Endothelial cell of umbilical vein (primary cell): ENCODE measurements around the gene TMEM266. TPM values are rescaled to one million over a fixed set of nuclear protein-coding genes. Genes with fewer than 3 reads are reported as not detected.

ENCODE experiments used
- BruUV-seq: library from RNA; stranded (reverse); fragments of 400-500 nt; replicated peaks from 2 replicates; lab custom pipeline; 2021; lab: Mats Ljungman, UMichigan
- CTCF ChIA-PET: fragments of 300-600, 350-600 bp; sonication (Branson Sonifier 250); formaldehyde crosslinking; loops from one replicate; lab custom pipeline; 2021; ENCODE audit warnings: antibody characterized with exemption, inconsistent platforms; lab: Charles Lee
- POLR2A ChIA-PET: fragments of 300-600, 350-600 bp; sonication (Branson Sonifier 250); formaldehyde crosslinking; loops from one replicate; lab custom pipeline; 2021; ENCODE audit warnings: antibody characterized with exemption, inconsistent platforms; lab: Charles Lee
- DNase-seq: peaks from one replicate; pipeline ENCODE4 v3.0.0-alpha.2; 2011; ENCODE audit warnings: low read depth, low spot score
- FAIRE-seq: peaks from 2 replicates; lab custom pipeline; 2011; peaks lifted over from hg19 to GRCh38; lab: Jason Lieb, UNC
- H2AFZ ChIP-seq: 2 replicates; pipeline ENCODE4 v1.6.0; 2012; ENCODE audit warnings: low read depth, low read length, control low read depth, inconsistent platforms
- H3K27ac ChIP-seq: 2 replicates; pipeline ENCODE4 v1.5.1; 2011; ENCODE audit warnings: low read depth, mild to moderate bottlenecking, control low read depth, low read length, moderate library complexity; ENCODE audit not compliant: insufficient read depth
- H3K27me3 ChIP-seq, 2 experiments: 2 replicates each; pipeline versions ENCODE4 v1.6.0 to v1.6.1; 2011; ENCODE audit warnings: low read length in 2 of 2, mixed read lengths in 1 of 2; ENCODE audit not compliant: control insufficient read depth in 2 of 2, insufficient read depth in 2 of 2
- H3K36me3 ChIP-seq, 2 experiments: 2 replicates in 1 of 2; 3 replicates in 1 of 2; pipeline ENCODE4 v1.5.1; 2011; ENCODE audit warnings: low read length in 2 of 2, mild to moderate bottlenecking in 1 of 2, moderate library complexity in 1 of 2; ENCODE audit not compliant: control insufficient read depth in 2 of 2, insufficient read depth in 2 of 2; ENCODE audit errors: extremely low read depth in 1 of 2
- H3K4me1 ChIP-seq: 3 replicates; pipeline ENCODE4 v1.5.1; 2011; ENCODE audit warnings: mild to moderate bottlenecking, low read length; ENCODE audit not compliant: control insufficient read depth, insufficient read depth; ENCODE audit errors: extremely low read depth
- H3K4me2 ChIP-seq: 2 replicates; pipeline ENCODE4 v1.6.1; 2011; ENCODE audit warnings: low read length, control low read depth, mixed read lengths; ENCODE audit not compliant: insufficient read depth
- H3K4me3 ChIP-seq, 3 experiments: fragments of 200-600 bp in 1 of 3; sonication (generic), shearing (Covaris generic) in 1 of 3; replicated peaks in 1 of 3; 2 replicates each; pipeline ENCODE4 v1.5.1; 2011 to 2016; ENCODE audit warnings: control low read depth in 3 of 3, low read length in 3 of 3, mild to moderate bottlenecking in 2 of 3, inconsistent platforms in 1 of 3, low read depth in 1 of 3, moderate library complexity in 1 of 3; ENCODE audit not compliant: insufficient read depth in 1 of 3
- H3K79me2 ChIP-seq: 2 replicates; pipeline ENCODE4 v1.6.0; 2012; ENCODE audit warnings: low read length, inconsistent platforms; ENCODE audit not compliant: control insufficient read depth, insufficient read depth
- H3K9ac ChIP-seq: replicated peaks from 2 replicates; pipeline ENCODE3; 2011; ENCODE audit warnings: low read length, control low read depth; ENCODE audit not compliant: insufficient read depth; ENCODE audit errors: extremely low read depth
- H3K9me1 ChIP-seq: replicated peaks from 3 replicates; pipeline ENCODE4 v1.6.0; 2011; ENCODE audit warnings: mild to moderate bottlenecking, low read length; ENCODE audit not compliant: control insufficient read depth, insufficient read depth; ENCODE audit errors: extremely low read depth
- H3K9me3 ChIP-seq: replicated peaks from 2 replicates; pipeline ENCODE4 v1.5.1; 2012; ENCODE audit warnings: low read length, inconsistent platforms; ENCODE audit not compliant: control insufficient read depth, insufficient read depth
- H4K20me1 ChIP-seq: replicated peaks from 2 replicates; pipeline ENCODE3; 2011; ENCODE audit warnings: mild to moderate bottlenecking, low read length; ENCODE audit not compliant: control insufficient read depth, insufficient read depth; ENCODE audit errors: extremely low read depth
- CTCF ChIP-seq, 2 donors: IDR thresholded peaks; 1 replicate in 1 of 2; 2 replicates in 1 of 2; pipeline ENCODE4 v1.5.1; 2011; ENCODE audit warnings: low read length in 2 of 2, mild to moderate bottlenecking in 2 of 2, moderate library complexity in 2 of 2, control low read depth in 1 of 2, inconsistent platforms in 1 of 2, low read depth in 1 of 2; ENCODE audit not compliant: insufficient read depth in 1 of 2; ENCODE audit errors: extremely low read depth in 1 of 2
- EZH2 ChIP-seq: IDR thresholded peaks from 2 replicates; pipeline ENCODE4 v1.6.1; 2012; ENCODE audit warnings: borderline replicate concordance, low read depth, mild to moderate bottlenecking, moderate library complexity, low read length, inconsistent platforms; ENCODE audit not compliant: severe bottlenecking
- FOS ChIP-seq: IDR thresholded peaks from 2 replicates; pipeline ENCODE4 v1.6.1; 2011; ENCODE audit warnings: mild to moderate bottlenecking, low read length, moderate library complexity, borderline replicate concordance; ENCODE audit not compliant: insufficient read depth
- GATA2 ChIP-seq: IDR thresholded peaks from 2 replicates; pipeline ENCODE4 v1.7.0; 2011; ENCODE audit warnings: low read depth, mild to moderate bottlenecking, moderate library complexity, mixed read lengths, low read length; ENCODE audit not compliant: insufficient read length, insufficient read depth
- JUN ChIP-seq: IDR thresholded peaks from 2 replicates; pipeline ENCODE4 v1.6.1; 2011; ENCODE audit warnings: borderline replicate concordance, low read depth; ENCODE audit not compliant: insufficient read length, insufficient read depth
- MAX ChIP-seq: IDR thresholded peaks from 2 replicates; pipeline ENCODE4 v1.6.1; 2011; ENCODE audit not compliant: insufficient read depth, insufficient read length
- MYC ChIP-seq: IDR thresholded peaks from one replicate; pipeline ENCODE4 v1.6.1; 2011; ENCODE audit warnings: mild to moderate bottlenecking, low read depth, low read length
- POLR2A ChIP-seq: IDR thresholded peaks from 2 replicates; pipeline ENCODE4 v1.6.1; 2012; ENCODE audit warnings: low read depth, mild to moderate bottlenecking, control low read depth, low read length
- POLR2AphosphoS5 ChIP-seq: IDR thresholded peaks from 2 replicates; pipeline ENCODE4 v1.6.1; 2012; ENCODE audit warnings: low read depth, mild to moderate bottlenecking, control low read depth, low read length, moderate library complexity; ENCODE audit not compliant: insufficient read depth
- dilution Hi-C: fragments of 300-500 bp; cut with MboI; formaldehyde crosslinking; loops from one replicate; pipeline ENCODE4 v1.15.0; 2019; ENCODE audit warnings: low sequenced_read_pairs; ENCODE audit not compliant: extremely low pct_ligation_motif_present
- intact Hi-C: fragments of 100-400 bp; cut with micrococcal nuclease; formaldehyde crosslinking; loops from one replicate; pipeline ENCODE4 v1.10.0; 2022
- polyA plus RNA-seq, 4 experiments: library from polyadenylated mRNA; depleted of rRNA in 3 of 4; stranded (reverse) in 3 of 4; unstranded in 1 of 4; fragments of >200 nt; gene quantifications; 2 replicates each; pipeline versions ENCODE4 v1.2.1 to v1.2.3, GENCODE V29; 2011 to 2012; ENCODE audit warnings: missing spikeins in 1 of 4
- total RNA-seq: library from RNA; stranded (reverse); gene quantifications from 2 replicates; pipeline ENCODE4 v1.2.3, GENCODE V29; 2021

Gene TMEM266
- total and polyA plus RNA-seq, 2 donors (not counting 3 experiments of a cell fraction or from before 2014, with no cell fraction given), result not detected

GRCh38 chr15:76070921-76071635 is 11.3 kb downstream of the TMEM266 start:
- no peaks in the 10 kb centered on the region for H3K9me3 ChIP-seq
- no peaks in the 10 kb centered on the region for H3K79me2 ChIP-seq
- no peak overlapping the region for H3K4me3 ChIP-seq
- H3K9ac ChIP-seq, result no peak overlapping the region
- no peak for DNase-seq
- TF ChIP-seq POLR2AphosphoS5 (no peak), CTCF (IDR thresholded peaks at IDR 0.05; ENCODE audit: extremely low read depth in 1 of 2, insufficient read depth in 1 of 2, low read depth in 1 of 2, low read length in 2 of 2) (no peak), POLR2A (no peak), GATA2 (no peak), MYC (no peak), EZH2 (no peak), MAX (no peak), FOS (no peak), JUN (no peak)
- no peaks in the 10 kb centered on the region for H4K20me1 ChIP-seq
- H3K36me3 ChIP-seq, result no peaks in the 10 kb centered on the region
- FAIRE-seq, result no peak
- ChIA-PET CTCF (interaction anchor here (0.7 to 1.4 kb wide), 3 partner anchors 12 to 68 kb away, joined by 3 to 7 read pairs (median 3); partner anchors contain the start of gene TMEM266), POLR2A (no interaction called here)
- H3K27me3 ChIP-seq, result peaks cover 5 to 7% of the 10 kb centered on the region in 2 experiments
- no TSS peak for BruUV-seq
- no peak overlapping the region for H3K27ac ChIP-seq
- no peaks in the 10 kb centered on the region for H3K9me1 ChIP-seq
- H3K4me2 ChIP-seq, result no peak overlapping the region
- H3K4me1 ChIP-seq, result no peaks in the 10 kb centered on the region
- intact Hi-C loops, result no loop called here
- H2AFZ ChIP-seq, result no peak overlapping the region
- dilution Hi-C loops, result no loop called here
